Measurements from ENCODE around the gene MFGE8.

The MFGE8 gene

GRCh38 chr15:88863412-88863811, 49.8 kb downstream of the MFGE8 start:
- POLR2A ChIA-PET, result no interaction called here
- DNase-seq (ENCODE audit: extremely low spot score), result no peak
- TF ChIP-seq CTBP1 (IDR thresholded peaks at IDR 0.05; ENCODE audit: borderline replicate concordance), result no peak
- TF ChIP-seq NFRKB (IDR thresholded peaks at IDR 0.05), result no peak
- no peak for TF ChIP-seq TARDBP (IDR thresholded peaks at IDR 0.05)
- TF ChIP-seq BHLHE40 (IDR thresholded peaks at IDR 0.05; ENCODE audit: borderline replicate concordance), result no peak
- no peak for TF ChIP-seq LEF1 (IDR thresholded peaks at IDR 0.05; ENCODE audit: borderline replicate concordance)
- TF ChIP-seq L3MBTL2 (conservative IDR thresholded peaks at IDR 0.05), result no peak
- TF ChIP-seq ELF4 (IDR thresholded peaks at IDR 0.05), result no peak
- CTCF ChIA-PET, result no interaction called here

GRCh38 chr15:88860212-88860611, 53.0 kb downstream of the MFGE8 start:
- TF ChIP-seq BHLHE40 (IDR thresholded peaks at IDR 0.05; ENCODE audit: borderline replicate concordance) (no peak), LEF1 (IDR thresholded peaks at IDR 0.05; ENCODE audit: borderline replicate concordance) (no peak), ARNT (IDR thresholded peaks at IDR 0.05) (no peak), FOXK2 (IDR thresholded peaks at IDR 0.05) (no peak), NFRKB (IDR thresholded peaks at IDR 0.05) (no peak), HDGF (IDR thresholded peaks at IDR 0.05; ENCODE audit: borderline replicate concordance) (no peak), PKNOX1 (IDR thresholded peaks at IDR 0.05) (no peak), CTBP1 (IDR thresholded peaks at IDR 0.05; ENCODE audit: borderline replicate concordance) (no peak), FOXA1 (IDR thresholded peaks at IDR 0.05) (no peak), ELF4 (IDR thresholded peaks at IDR 0.05) (no peak), SP1 (IDR thresholded peaks at IDR 0.05) (no peak), FOXM1 (IDR thresholded peaks at IDR 0.05; ENCODE audit: borderline replicate concordance) (no peak), L3MBTL2 (conservative IDR thresholded peaks at IDR 0.05) (no peak)
- POLR2A ChIA-PET, result interaction anchor here (1.1 kb wide), 1 partner anchor 10 kb away, joined by 3 read pairs; no protein-coding TSS in a partner anchor
- CTCF ChIA-PET, result interaction anchor here (0.6 kb wide), 1 partner anchor 388 kb away, joined by 3 read pairs; no protein-coding TSS in a partner anchor
- DNase-seq (ENCODE audit: extremely low spot score), result no peak

- TF ChIP-seq TARDBP (IDR thresholded peaks at IDR 0.05) (no peak), NFRKB (IDR thresholded peaks at IDR 0.05) (no peak), BHLHE40 (IDR thresholded peaks at IDR 0.05; ENCODE audit: borderline replicate concordance) (no peak), LEF1 (IDR thresholded peaks at IDR 0.05; ENCODE audit: borderline replicate concordance) (no peak), L3MBTL2 (conservative IDR thresholded peaks at IDR 0.05) (no peak), CTBP1 (IDR thresholded peaks at IDR 0.05; ENCODE audit: borderline replicate concordance) (no peak), ZNF384 (IDR thresholded peaks at IDR 0.05) (no peak), FOXM1 (IDR thresholded peaks at IDR 0.05; ENCODE audit: borderline replicate concordance) (no peak), FOXK2 (IDR thresholded peaks at IDR 0.05) (no peak), ELF4 (IDR thresholded peaks at IDR 0.05) (no peak)
- no peak for DNase-seq (ENCODE audit: extremely low spot score)
- CTCF ChIA-PET, result no interaction called here
- POLR2A ChIA-PET, result no interaction called here
Observed at GRCh38 chr15:88859550-88859949, 53.6 kb downstream of the MFGE8 start.

GRCh38 chr15:88858934-88859333, 54.2 kb downstream of the MFGE8 start:
- ChIA-PET CTCF (no interaction called here), POLR2A (no interaction called here)
- DNase-seq (ENCODE audit: extremely low spot score), result no peak
- TF ChIP-seq HDGF (IDR thresholded peaks at IDR 0.05; ENCODE audit: borderline replicate concordance), result no peak
- no peak for TF ChIP-seq FOXK2 (IDR thresholded peaks at IDR 0.05)

- ChIA-PET POLR2A (no interaction called here), CTCF (no interaction called here)
- no peak for DNase-seq (ENCODE audit: extremely low spot score)
- TF ChIP-seq TARDBP (IDR thresholded peaks at IDR 0.05) (no peak), FOXK2 (IDR thresholded peaks at IDR 0.05) (no peak), SP1 (IDR thresholded peaks at IDR 0.05) (no peak), ARNT (IDR thresholded peaks at IDR 0.05) (no peak), NFRKB (IDR thresholded peaks at IDR 0.05) (no peak)
Observed at GRCh38 chr15:88852476-88852875, 60.7 kb downstream of the MFGE8 start.

GRCh38 chr15:88849376-88850072, 63.7 kb downstream of the MFGE8 start:
- CTCF ChIA-PET, result interaction anchor here (0.7 kb wide), 1 partner anchor 12 kb away, joined by 3 read pairs; no protein-coding TSS in a partner anchor

More at GRCh38 chr15:88849376-88850072, 63.7 kb downstream of the MFGE8 start:
- TF ChIP-seq CTBP1 (IDR thresholded peaks at IDR 0.05; ENCODE audit: borderline replicate concordance) (no peak), NFRKB (IDR thresholded peaks at IDR 0.05) (no peak), FOXA1 (IDR thresholded peaks at IDR 0.05) (no peak), FOXK2 (IDR thresholded peaks at IDR 0.05) (no peak), PKNOX1 (IDR thresholded peaks at IDR 0.05) (0 out of 2 replicates have a peak, but pooled peaks have one; percentile 10), FOXM1 (IDR thresholded peaks at IDR 0.05; ENCODE audit: borderline replicate concordance) (no peak)
- no peak for DNase-seq (ENCODE audit: extremely low spot score)
- POLR2A ChIA-PET, result no interaction called here
